ENCODE measurements around the gene IQCH.

DNA sequence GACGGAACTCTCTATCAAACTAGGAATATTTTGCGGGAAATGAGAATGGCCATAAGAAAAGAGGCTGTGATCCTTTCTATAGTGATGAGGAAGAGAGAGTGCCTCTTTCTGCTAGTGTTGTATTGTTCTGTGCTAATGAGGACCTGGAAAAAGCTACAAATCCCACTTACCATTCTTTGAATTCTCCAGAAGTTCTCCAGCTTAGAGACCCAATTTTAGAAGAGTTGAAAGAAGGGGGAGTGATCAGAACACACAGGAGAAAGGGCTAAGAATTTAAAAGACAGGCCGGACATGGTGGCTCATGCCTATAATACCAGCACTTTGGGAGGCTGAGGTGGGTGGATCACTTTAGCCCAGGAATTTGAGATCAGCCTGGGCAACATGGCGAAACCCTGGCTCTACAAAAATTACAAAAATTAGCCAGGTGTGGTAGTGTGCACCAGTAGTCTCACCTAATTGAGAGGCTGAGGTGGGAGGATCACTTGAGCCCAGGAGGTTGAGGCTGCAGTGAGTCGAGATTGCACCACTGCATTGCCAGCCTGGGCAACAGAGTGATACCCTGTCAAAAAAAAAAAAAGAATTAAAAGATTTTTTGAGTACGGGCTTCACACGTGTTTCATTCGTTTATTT lies 126.9 kb downstream of the IQCH start:
- TF ChIP-seq CTCF (IDR thresholded peaks at IDR 0.05) (no peak), POLR2A (IDR thresholded peaks at IDR 0.05) (no peak)

Data from thyroid gland (tissue), 4 donors.